ENCODE results near the gene LMO7.

- TF ChIP-seq CTCF (IDR thresholded peaks at IDR 0.05) (no peak), POLR2A (IDR thresholded peaks at IDR 0.05) (no peak), EP300 (IDR thresholded peaks at IDR 0.05) (no peak)
Observed at GRCh38 chr13:75787249-75787928, 151.3 kb downstream of the LMO7 start.

Measured in stomach (tissue), 4 donors.